ENCODE results near the gene UBAC1. TPM values are rescaled to one million over a fixed set of nuclear protein-coding genes. Genes with fewer than 3 reads are reported as not detected.

Gene UBAC1
- total RNA-seq, 1 experiment from 2014 or later = 58.2 TPM

DNA sequence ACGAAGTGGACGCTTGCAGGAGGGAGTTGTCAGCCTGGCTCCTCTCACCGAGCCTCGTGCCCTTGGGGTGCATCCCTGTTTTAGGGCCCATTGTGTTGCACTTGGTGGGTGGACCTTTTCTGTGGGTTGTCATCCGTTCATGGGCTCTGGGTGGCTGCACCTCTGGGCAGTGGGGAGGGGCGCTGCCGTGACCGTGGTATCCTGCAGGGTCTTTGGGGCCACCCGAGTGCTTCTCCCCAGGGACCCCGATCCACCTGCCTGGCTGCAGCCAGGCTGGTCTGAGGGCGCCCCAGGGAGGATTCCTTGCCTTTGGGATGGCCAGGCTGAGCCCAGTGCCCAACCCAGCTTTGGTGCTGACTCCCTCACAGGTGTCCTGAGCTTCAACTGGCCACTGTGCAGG lies 41.0 kb upstream of the UBAC1 start:
- ChIA-PET POLR2A (ENCODE audit: low non-redundant PET) (no interaction called here), CTCF (no interaction called here)
- H3K36me3 ChIP-seq (ENCODE audit: insufficient read depth, low read length, poor library complexity, severe bottlenecking) = no peaks in the 10 kb centered on the region
- no peak for DNase-seq (ENCODE audit: low spot score)
- TF ChIP-seq EZH2 (IDR thresholded peaks at IDR 0.05; ENCODE audit: borderline replicate concordance, low read depth, low read length, poor library complexity, severe bottlenecking) (no peak), CTCF (conservative IDR thresholded peaks at IDR 0.05; ENCODE audit: low read depth, low read length) (no peak)
- no peak overlapping the region for H3K27ac ChIP-seq (ENCODE audit: low read depth, low read length, poor library complexity, severe bottlenecking)
- no TSS peak for BruUV-seq (replicated peaks)
- no peaks in the 10 kb centered on the region for H3K9me3 ChIP-seq (ENCODE audit: low read depth, low read length, poor library complexity, severe bottlenecking)
- no peak overlapping the region for H3K4me3 ChIP-seq (ENCODE audit: low read depth, low read length, poor library complexity, severe bottlenecking)
- no peaks in the 10 kb centered on the region for H3K27me3 ChIP-seq (replicated peaks; ENCODE audit: insufficient read depth, low read depth, low read length, poor library complexity)
- no peaks in the 10 kb centered on the region for H3K4me1 ChIP-seq (ENCODE audit: insufficient read depth, low read length, poor library complexity, severe bottlenecking)
- intact Hi-C loops (cut with micrococcal nuclease; ENCODE audit: unreplicated experiment) = no loop called here

DNA sequence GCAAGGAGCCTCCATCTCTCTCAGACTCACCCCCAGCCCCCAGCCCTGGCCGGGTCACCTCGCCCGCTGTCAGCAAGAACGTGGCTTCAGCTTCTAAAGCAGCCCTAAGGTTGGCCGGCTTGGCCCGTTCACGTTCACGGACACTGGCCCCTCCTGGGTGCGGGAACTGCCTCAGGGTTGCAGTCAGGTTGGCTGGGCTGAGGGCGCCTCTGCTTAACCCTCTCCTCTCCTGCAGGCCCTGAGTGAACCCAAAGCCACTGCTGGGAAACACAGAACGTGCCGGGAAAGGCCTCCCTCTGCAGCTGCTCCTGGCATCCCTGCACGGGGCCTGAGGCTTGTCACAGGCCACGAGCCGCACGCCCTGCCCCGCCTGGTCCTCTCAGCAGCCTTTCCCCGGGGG lies 40.1 kb upstream of the UBAC1 start:
- H3K4me1 ChIP-seq (ENCODE audit: insufficient read depth, low read length, poor library complexity, severe bottlenecking) = no peaks in the 10 kb centered on the region

GRCh38 chr9:135998410-135999071 lies 37.4 kb upstream of the UBAC1 start:
- no peaks in the 10 kb centered on the region for H3K9me3 ChIP-seq (ENCODE audit: low read depth, low read length, poor library complexity, severe bottlenecking)
- peaks cover 3% of the 10 kb centered on the region for H3K4me1 ChIP-seq (ENCODE audit: insufficient read depth, low read length, poor library complexity, severe bottlenecking)
- CTCF ChIA-PET = no interaction called here
- no peaks in the 10 kb centered on the region for H3K36me3 ChIP-seq (ENCODE audit: insufficient read depth, low read length, poor library complexity, severe bottlenecking)
- no peaks in the 10 kb centered on the region for H3K27me3 ChIP-seq (replicated peaks; ENCODE audit: insufficient read depth, low read depth, low read length, poor library complexity)
- TF ChIP-seq CTCF (conservative IDR thresholded peaks at IDR 0.05; ENCODE audit: low read depth, low read length) = no peak
- TF ChIP-seq EZH2 (IDR thresholded peaks at IDR 0.05; ENCODE audit: borderline replicate concordance, low read depth, low read length, poor library complexity, severe bottlenecking) = no peak
- no peak overlapping the region for H3K4me3 ChIP-seq (ENCODE audit: low read depth, low read length, poor library complexity, severe bottlenecking)
- H3K27ac ChIP-seq (ENCODE audit: low read depth, low read length, poor library complexity, severe bottlenecking) = no peak overlapping the region
- no TSS peak for BruUV-seq (replicated peaks)
- POLR2A ChIA-PET (ENCODE audit: low non-redundant PET) = no interaction called here
- intact Hi-C loops (cut with micrococcal nuclease; ENCODE audit: unreplicated experiment) = no loop called here
- no peak for DNase-seq (ENCODE audit: low spot score)

More for the DNA sequence above, 40.1 kb upstream of the UBAC1 start:
- no TSS peak for BruUV-seq (replicated peaks)
- no peak overlapping the region for H3K4me3 ChIP-seq (ENCODE audit: low read depth, low read length, poor library complexity, severe bottlenecking)
- H3K9me3 ChIP-seq (ENCODE audit: low read depth, low read length, poor library complexity, severe bottlenecking) = no peaks in the 10 kb centered on the region
- no peak for TF ChIP-seq CTCF (conservative IDR thresholded peaks at IDR 0.05; ENCODE audit: low read depth, low read length)
- no peak for TF ChIP-seq EZH2 (IDR thresholded peaks at IDR 0.05; ENCODE audit: borderline replicate concordance, low read depth, low read length, poor library complexity, severe bottlenecking)
- no peak overlapping the region for H3K27ac ChIP-seq (ENCODE audit: low read depth, low read length, poor library complexity, severe bottlenecking)
- no peaks in the 10 kb centered on the region for H3K36me3 ChIP-seq (ENCODE audit: insufficient read depth, low read length, poor library complexity, severe bottlenecking)
- no peak for DNase-seq (ENCODE audit: low spot score)
- CTCF ChIA-PET = no interaction called here
- H3K27me3 ChIP-seq (replicated peaks; ENCODE audit: insufficient read depth, low read depth, low read length, poor library complexity) = no peaks in the 10 kb centered on the region
- POLR2A ChIA-PET (ENCODE audit: low non-redundant PET) = no interaction called here
- intact Hi-C loops (cut with micrococcal nuclease; ENCODE audit: unreplicated experiment) = no loop called here
